NCI-H446 (cell line): ENCODE data around the gene MEF2C.
"Not testable (repeated sequence)": the region's sequence is repeated elsewhere in the genome, so short reads cannot be mapped to it uniquely, and the experiment has no call there.

Source experiments
- DNase-seq, 2 experiments: peaks; one replicate each; lab custom pipeline; 2025; lab: John Stamatoyannopoulos, UW

The MEF2C gene

DNA sequence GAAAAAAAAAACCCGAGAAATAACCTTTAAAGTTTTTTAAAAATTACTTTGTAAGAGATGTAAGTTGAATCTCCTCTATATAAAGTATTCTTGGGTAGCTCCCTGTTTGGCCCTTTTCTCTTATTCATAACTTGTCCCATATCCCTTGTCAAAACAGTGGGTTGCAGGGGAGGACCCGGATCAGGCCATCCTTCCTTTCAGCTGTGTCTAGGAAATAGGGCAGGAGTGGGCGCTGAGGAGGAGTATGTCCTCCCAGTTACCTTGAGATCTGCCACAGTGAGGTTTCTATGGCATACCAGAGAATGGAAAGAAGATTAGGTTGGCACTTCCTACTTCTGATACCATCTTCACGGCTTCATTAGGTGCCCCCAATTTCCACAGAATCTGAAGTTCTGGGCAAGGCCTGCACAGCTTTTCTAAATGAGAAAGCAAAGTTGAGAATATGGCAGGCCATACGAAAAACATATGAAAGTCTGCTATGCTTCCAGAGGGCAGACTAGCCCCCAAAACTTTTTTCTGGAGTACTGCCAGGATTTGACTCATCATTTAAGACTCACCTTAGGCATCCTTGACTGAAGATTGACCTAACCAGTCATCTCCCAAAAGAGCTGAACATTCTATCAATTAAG lies 20.3 kb downstream of the MEF2C start:
- DNase-seq: no peak

DNA sequence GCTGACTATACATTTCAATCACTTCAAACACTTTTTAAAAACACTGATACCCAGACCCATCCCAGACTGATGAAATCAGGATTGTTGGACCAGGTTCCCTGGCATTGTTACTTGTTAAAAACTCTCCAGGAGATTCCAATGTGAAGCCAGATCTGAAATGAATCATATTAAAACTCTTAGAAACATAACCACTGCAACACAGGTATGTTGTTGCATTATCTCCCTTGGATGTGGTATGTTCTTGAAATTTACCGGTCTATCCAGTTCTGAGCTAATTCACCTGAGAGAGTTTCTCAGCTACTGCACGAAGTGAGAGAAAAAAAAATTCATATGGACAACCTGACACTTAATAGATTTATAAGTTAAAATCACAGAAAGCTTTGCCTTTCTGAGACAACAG lies 21.8 kb downstream of the MEF2C start:
- no peak for DNase-seq

DNA sequence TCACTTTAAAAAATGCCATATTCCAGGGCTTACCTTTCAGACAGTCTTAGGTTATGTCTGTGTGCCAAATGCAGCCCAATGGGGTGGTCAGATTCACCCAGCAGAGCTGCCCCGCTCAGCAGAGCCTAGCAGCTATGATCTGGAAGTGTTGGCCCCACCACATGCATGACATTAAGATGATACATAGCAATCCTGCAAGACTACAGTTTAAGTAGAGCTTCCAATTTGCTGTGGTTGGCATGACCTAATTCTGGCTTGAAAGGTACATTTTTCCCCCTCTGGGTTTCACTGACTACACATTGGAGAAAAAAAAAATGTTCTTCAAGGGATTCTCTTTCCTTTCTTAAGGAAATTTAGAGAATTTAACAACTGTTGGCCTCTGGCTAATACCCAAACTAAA lies 22.5 kb downstream of the MEF2C start:
- DNase-seq: no peak

DNA sequence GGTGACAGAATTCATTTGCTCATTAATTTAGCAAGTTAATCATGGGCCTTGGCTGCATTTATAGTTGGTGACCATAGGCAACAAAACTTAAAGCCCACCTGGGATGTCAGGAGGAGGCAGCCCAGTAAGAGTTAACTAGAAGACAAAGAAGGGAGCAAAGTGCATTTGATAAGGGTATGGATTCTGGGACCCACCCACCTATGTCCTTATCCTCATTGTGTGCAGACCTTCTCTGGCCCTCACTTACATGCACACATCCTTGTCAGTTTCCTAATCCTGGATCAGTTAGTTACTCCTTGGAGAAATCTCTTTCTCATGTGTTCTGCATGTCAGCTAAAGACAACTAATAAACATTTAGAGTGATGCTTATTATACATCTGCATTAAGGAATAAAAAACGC lies 24.6 kb downstream of the MEF2C start:
- no peak for DNase-seq

DNA sequence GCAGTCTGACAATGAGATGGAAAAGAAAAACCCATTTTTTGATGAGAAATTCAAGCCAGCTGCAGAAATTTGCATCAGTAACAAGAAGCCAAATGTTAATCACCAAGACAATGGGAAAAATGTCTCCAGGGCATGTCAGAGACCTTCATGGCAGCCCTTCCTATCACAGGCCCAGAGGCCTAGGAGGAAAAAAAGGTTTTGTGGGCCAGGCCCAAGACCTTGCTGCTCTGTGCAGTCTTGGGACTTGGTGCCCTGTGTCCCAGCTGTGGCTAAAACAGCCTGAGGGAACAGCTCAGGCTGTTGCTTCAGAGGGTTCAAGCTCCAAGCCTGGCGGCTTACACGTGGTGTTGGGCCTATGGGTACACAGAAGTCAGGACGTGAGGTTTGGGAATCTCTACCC lies 26.6 kb downstream of the MEF2C start:
- DNase-seq: not testable (repeated sequence)

DNA sequence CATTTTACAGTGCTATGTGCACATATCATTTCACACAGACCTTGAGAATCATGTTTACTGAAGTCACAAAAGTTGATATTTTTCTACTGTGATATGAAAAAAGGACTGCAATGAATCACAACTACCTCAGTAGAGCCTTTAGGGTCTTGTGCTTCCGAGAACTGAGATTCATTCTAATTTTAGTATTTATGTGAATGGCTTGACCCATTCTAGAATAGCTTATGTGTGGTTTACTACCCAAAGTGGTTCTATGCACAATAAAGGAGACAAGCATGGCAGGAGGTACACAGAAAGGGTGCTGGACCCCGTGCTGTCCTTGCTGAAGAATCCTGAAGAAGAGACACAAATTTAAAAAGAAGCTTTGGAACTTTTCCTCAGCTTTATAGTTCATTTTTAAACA lies 28.2 kb downstream of the MEF2C start:
- no peak for DNase-seq

DNA sequence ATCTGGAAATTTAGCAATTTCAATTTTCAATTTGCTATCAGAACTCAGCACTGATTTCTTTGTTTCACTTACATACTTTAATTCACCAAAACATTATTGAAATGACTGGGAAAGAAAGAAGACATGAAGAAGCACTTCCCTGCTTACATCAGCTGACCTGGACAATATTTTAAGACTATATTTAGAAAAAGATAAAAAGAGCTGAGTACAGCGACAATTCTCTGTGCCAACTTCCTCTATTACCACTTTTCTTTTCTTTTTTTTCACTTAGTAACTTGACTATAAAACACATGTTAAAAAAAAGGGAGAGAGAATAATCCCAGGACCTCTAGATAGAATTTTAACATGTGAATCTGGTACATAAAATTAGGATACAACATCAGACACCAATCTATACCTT lies 35.6 kb downstream of the MEF2C start:
- no peak for DNase-seq

DNA sequence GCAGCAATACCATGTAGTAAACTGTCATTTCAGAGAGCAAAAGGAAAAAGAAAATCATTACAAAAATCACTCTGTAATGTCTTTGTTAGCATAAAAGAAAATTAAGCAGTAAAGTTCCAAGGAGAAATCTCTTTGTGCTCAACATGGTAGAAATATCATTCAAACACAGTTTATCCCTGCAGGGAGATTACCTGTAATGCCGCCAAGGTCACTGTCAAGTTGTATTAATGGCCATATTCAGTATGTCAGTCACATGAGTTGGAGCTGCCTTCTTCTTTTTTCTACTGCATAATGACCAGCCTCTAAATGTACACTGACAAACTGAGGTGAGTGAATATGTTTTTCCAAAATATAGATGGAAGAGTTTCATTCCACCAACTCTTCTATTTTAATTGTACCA lies 36.5 kb downstream of the MEF2C start:
- DNase-seq: no peak

DNA sequence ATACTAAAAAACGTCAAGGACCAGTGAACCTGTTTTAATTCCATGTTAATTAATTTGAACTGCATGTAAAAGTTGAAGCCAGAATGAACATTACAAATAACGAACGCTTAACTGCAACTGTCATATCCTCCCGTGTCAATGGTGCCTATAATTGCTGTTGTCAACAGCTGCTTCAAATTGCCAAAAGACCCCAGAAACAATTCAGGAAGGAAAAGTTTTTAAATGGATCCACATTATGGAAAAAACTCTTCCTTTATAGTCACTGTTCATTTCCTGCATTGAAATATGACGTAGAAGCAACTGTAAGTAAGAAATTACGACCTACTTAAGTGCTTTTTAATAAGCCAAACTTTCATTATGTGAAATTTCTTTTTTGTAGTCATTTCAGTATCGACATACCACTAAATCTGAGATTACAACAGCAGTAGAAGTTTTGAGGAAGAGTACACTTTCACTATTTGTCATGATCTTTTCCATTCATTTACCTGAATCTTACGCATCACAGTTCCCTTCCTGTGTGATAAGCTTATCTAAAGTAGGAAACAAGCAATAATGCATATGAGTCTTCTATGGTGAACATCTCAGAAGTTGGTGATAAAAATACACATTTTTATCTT lies 37.8 kb downstream of the MEF2C start:
- DNase-seq: no peak

DNA sequence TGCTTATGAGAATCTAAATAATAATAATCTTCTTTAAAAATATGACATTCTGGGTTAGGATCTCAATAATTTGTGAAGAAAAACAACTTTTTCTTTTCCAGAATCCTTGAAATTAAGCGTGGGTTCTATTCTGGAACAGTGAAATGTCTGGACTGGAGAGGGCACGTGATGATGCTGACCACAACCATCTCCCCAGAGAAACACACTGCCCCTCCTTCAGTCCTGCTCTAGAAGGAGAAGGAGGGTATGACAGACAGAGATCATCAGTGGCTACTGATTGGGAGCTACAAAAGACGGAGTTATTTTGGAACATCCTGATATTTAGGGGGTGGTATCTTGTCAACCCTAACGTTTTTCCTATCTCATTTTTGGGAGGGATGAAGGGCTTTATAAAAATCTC lies 40.2 kb downstream of the MEF2C start:
- no peak for DNase-seq

DNA sequence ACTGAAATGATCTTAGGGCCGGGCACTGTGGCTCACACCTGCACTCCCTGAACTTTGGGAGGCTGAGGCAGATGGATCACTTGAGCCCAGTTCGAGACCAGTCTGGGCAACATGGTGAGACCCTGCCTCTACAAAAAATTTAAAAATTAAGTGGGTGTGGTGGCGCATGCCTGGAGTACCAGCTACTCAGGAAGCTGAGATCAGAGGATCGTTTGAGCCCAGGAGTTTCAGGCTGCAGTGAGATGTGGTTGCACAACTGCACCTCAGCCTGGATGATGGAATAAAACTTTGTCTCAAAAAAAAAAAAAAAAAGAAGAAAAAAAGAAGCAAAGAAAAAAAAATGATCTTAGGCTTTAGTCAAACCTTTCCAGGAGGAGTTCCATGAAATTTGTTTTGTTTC lies 41.8 kb downstream of the MEF2C start:
- DNase-seq: no peak

DNA sequence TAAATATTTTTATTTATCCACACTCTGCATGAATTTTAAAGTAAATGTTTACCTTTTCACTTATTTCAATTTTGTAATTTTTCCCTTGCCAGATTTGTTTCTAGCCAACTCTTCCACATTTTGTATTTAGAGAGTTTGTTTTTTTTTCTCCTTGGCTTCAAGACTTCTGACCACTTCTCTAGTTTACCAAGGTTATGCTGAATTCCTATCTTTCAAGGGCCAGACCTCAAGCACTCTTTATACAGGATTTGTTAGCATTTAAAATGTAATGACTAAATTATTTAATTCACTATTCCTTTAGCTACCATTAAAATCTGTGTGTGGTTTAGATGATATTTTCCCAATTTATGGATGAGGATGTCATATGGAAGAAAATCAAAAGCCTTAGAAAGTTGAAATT lies 42.5 kb downstream of the MEF2C start:
- no peak for DNase-seq

DNA sequence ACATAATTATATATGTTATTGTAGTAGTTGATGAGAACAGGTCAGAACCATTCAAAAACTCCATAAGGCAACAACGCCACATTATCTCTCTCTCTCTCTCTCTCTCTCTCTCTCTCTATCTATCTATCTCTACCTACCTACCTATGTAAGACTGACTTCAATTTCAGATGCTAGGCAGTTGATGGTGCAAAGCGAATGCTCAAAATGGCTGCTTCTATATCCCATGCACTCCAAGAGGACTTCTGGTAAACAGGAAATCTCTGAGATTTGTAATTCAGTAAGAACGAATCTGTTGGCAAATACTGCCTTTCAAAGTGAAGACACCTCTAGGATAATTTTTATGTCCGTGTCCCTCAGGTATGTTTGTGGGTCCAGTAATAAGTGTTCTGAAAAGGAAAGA lies 43.7 kb downstream of the MEF2C start:
- DNase-seq: no peak

DNA sequence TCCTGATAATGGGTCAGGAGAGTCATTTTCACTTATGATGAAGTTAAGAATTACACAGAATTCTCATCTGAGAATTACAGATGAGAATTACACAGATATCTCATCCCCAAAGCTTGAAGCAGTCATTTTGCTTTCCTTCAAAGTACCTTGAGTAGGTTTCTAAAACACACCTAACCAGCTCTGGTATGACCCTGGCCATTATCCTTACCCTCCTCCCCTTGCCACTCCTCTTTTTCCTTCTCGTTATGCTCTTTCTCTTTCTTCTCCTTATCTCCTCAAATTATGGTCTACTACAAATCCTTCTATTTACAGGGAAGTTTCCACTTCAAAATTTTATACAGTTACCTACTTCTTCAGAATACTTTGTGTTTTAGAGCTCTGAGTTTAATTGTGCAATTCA lies 44.5 kb downstream of the MEF2C start:
- DNase-seq: no peak

DNA sequence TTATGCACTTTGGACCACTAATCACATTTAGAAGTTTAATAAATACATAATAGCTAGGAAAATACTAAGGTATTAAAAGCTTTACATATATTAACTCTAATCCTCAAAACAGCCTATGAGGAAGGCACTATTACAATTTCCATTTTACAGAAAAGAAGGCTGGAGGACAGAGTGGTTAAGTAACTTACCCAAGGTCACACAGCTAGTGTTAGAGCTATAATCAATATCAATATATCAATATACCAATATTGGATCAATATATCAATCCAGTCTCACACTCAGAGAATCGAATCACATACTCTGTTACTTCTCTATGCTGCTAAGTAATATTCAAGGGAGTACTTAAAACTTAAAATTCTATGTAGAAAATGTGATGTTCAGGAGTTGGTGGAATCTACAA lies 45.2 kb downstream of the MEF2C start:
- DNase-seq: no peak

DNA sequence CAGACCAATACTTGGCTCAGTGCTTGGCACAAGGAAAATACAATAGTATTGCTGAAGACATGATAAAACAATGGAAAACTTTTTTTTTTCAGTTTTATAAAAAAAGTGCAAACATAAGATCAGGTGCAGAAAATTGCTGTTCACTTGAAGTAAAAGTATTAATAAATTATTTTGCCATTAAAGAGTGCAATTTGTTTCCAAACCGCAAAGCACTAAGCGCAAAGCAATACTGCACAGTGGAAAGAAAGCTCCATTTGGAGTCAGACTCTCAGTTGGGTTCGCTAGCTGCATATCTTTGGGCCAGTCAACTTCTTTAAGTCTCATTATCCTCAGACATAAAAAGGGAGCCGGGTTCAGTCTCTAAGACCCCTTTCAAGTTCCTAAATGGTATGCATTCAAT lies 45.8 kb downstream of the MEF2C start:
- no peak for DNase-seq

DNA sequence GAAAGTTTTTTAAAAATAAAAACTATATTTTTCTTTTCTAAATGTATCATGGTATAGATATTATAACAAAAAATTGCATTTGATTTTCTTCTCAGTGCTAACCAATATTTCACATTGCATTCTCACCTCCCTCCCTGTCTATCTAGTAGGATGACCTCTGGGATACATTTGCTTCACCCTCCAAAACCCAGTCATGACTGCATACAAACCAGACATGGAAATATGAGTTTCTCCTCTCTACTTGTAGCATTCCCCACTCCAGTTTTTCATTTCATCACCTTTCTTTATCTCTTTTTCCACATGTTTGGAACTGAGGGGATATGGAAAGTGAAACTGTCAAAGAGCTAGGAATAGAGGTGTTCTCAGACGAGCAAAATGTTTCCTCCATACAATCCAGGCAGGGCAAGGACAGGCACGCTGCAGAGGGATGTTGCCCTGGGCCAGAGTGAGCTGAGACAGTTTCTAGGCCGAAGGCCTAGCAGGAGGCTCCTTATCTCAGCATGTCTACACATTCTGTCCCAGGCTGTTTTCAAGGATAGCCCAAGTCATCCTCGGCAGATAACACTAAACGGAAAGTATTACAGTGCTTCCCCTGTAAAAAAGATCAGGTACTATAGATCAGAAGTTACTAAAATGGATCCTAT lies 46.7 kb downstream of the MEF2C start:
- no peak for DNase-seq

DNA sequence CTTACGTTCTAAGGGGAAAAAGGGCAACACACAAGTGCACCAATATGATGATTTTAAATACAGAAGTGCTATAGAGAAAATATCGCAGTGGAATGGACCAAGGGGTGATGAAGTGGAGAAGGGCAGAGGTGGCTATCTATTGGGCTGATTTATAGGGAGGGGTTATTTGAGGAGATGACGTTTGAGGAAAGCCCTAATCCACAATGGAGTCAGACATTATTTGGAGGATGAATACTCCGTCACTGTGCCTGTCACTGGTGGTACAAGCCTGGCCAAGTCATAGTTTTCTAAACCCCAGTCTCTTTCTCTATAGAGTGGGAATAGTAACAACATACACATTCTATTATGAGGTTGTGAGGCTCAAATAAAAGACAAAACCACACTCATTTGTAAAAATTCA lies 48.5 kb downstream of the MEF2C start:
- DNase-seq: no peak

DNA sequence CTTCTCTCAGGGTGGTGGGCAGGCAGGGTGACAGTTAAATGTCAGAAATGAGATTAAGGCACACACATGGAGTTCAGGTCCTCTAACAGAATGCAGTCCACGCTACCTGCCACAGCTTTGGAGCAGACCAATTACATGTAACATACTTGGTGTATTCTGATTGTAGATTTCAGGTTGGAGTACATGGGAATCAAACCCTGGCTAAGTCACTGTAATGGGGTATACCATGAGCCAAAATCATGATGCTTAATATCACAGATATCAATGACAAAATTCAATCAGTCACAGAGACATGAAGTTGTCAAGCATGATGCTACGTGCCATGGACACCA lies 48.9 kb downstream of the MEF2C start:
- DNase-seq: no peak

DNA sequence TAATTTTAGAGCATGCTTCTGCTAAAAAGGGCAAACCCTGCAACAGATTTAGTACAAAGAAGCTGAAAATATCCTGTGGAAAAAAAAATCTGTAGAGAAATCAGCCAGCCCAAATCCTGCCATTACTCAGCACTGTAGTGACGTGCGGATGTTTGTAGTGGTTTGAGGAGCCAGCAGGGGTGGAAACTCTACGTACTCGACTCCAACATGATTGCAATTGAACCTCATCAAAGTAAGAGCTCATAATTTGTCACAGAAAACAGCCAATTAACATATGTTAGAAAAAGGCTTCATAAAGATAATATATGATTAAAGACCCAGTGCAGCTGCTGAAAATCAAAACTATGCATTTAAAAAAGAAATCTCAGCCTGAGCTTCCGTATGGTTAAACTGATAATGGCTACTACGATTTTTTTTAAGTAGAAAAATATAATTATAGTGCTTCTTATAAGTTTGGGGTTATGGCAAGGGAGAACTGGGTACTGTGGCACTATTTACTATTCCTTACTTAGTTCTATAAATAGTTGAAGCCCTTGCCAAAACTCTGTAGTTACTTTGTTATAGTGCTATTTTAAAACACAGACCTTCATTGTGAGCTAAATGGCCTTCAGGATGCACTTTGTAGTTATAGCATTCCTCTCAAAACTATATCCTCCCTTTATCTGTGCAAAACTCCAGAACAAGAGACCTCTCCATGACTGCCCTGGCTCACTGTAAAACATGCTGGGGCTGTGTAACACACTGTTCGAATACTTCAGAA lies 49.4 kb downstream of the MEF2C start:
- DNase-seq: peak in 1 of 2 experiments; percentile 25

DNA sequence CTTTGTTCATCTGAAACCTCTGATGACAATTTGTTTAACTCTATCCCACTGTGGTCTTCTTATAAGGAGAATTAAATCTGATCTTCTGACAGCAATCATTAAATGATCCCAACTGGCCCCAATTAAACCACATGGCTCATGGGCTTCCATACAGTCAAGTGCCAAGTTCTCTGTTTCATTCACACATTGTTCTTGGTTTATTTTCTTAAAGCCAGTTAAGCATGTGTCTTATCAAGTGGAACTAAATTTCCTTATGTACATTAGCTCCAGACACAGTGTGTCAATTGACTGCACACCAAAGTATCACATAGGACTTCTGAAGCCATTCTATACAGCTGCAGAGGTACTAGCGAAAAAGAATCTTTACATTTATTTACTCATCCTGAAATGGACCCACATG lies 51.2 kb downstream of the MEF2C start:
- DNase-seq: peak in 1 of 2 experiments; percentile 53

DNA sequence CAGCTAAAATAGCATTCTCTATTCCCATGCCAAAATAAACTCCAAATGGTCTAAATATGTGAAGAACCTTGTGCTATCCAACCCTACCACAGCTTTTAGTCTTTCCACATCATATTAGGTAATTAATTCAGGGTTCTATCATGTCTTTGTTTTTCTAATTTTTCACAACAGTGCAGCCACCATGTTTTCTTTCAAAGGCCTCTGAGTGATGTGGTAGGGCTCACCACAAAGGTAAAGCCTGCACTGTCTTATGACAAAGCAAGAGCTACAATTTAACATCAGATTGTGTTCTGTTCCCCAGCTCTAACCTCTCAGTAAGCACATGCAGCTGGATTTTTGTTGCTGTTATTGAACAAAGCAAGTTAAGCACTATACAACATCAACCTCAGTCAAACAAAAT lies 52.4 kb downstream of the MEF2C start:
- DNase-seq: no peak

DNA sequence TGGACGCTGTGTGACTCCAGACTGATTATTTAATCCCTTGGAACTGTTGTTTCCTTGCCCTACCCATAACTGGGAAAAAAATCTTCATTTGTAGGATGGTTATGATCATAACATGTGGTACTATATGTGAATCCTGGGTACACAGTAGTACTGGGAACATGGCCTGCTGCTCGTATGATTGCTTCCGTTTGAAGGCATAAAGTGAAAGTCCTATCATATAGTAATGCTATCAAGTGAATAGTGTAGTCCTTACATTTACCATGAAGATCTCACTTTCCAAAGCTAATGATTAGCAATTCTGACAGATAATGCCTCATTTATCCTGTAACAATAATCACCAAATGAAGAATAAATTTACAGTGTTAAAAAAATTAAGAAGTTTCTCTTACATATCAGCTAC lies 53.2 kb downstream of the MEF2C start:
- DNase-seq: no peak
